ENCODE data around the gene JPH2. TPM values are rescaled to one million over a fixed set of nuclear protein-coding genes. Genes with fewer than 3 reads are reported as not detected.

Gene JPH2
- total RNA-seq, 2 donors from 2014 or later = 169 to 179 TPM

GRCh38 chr20:44072384-44072783, 114.6 kb downstream of the JPH2 start:
- ATAC-seq (ENCODE audit: insufficient number of reproducible peaks, low FRiP score, low read depth) (no peak), DNase-seq (ENCODE audit: low spot score) (no peak)
- Histone ChIP-seq H3K4me3 (no peak overlapping the region), H3K27ac (no peak overlapping the region), H3K4me1 (ENCODE audit: control insufficient read depth in 1 of 2, low read depth in 2 of 2) (peaks cover 14 to 15% of the 10 kb centered on the region in 2 donors), H3K36me3 (no peaks in the 10 kb centered on the region), H3K9me3 (no peaks in the 10 kb centered on the region), H3K27me3 (replicated peaks; ENCODE audit: insufficient read depth) (no peaks in the 10 kb centered on the region)
- TF ChIP-seq CTCF (IDR thresholded peaks at IDR 0.05) = no peak

GRCh38 chr20:44071526-44072111, 115.4 kb downstream of the JPH2 start:
- Histone ChIP-seq H3K4me1 (ENCODE audit: control insufficient read depth in 1 of 2, low read depth in 2 of 2) (peaks cover 14 to 15% of the 10 kb centered on the region in 2 donors), H3K36me3 (no peaks in the 10 kb centered on the region), H3K27ac (no peak overlapping the region), H3K9me3 (no peaks in the 10 kb centered on the region), H3K4me3 (no peak overlapping the region), H3K27me3 (replicated peaks; ENCODE audit: insufficient read depth) (no peaks in the 10 kb centered on the region)
- TF ChIP-seq CTCF (IDR thresholded peaks at IDR 0.05) = no peak
- ATAC-seq (ENCODE audit: insufficient number of reproducible peaks, low FRiP score, low read depth) = no peak
- no peak for DNase-seq (ENCODE audit: low spot score)

- Histone ChIP-seq H3K9me3 (no peaks in the 10 kb centered on the region), H3K27me3 (replicated peaks; ENCODE audit: insufficient read depth) (no peaks in the 10 kb centered on the region), H3K4me3 (no peak overlapping the region), H3K4me1 (ENCODE audit: control insufficient read depth in 1 of 2, low read depth in 2 of 2) (peaks cover 14 to 15% of the 10 kb centered on the region in 2 donors), H3K27ac (no peak overlapping the region), H3K36me3 (no peaks in the 10 kb centered on the region)
- no peak for TF ChIP-seq CTCF (IDR thresholded peaks at IDR 0.05)
- ATAC-seq (ENCODE audit: insufficient number of reproducible peaks, low FRiP score, low read depth) (no peak), DNase-seq (ENCODE audit: low spot score) (no peak)
These were observed 115.9 kb downstream of the JPH2 start for GRCh38 chr20:44071057-44071456.

- H3K27ac ChIP-seq = no peak overlapping the region
- H3K9me3 ChIP-seq = no peaks in the 10 kb centered on the region
- TF ChIP-seq CTCF (IDR thresholded peaks at IDR 0.05) = no peak
- no peaks in the 10 kb centered on the region for H3K27me3 ChIP-seq (replicated peaks; ENCODE audit: insufficient read depth)
- DNase-seq (ENCODE audit: low spot score) (no peak), ATAC-seq (ENCODE audit: insufficient number of reproducible peaks, low FRiP score, low read depth) (no peak)
- H3K36me3 ChIP-seq = no peaks in the 10 kb centered on the region
- peaks cover 14 to 15% of the 10 kb centered on the region in 2 donors for H3K4me1 ChIP-seq (ENCODE audit: control insufficient read depth in 1 of 2, low read depth in 2 of 2)
- no peak overlapping the region for H3K4me3 ChIP-seq
These were observed 116.7 kb downstream of the JPH2 start for GRCh38 chr20:44070139-44070900.

GRCh38 chr20:44069203-44070011, 117.6 kb downstream of the JPH2 start:
- Histone ChIP-seq H3K27ac (no peak overlapping the region), H3K4me1 (ENCODE audit: control insufficient read depth in 1 of 2, low read depth in 2 of 2) (peaks cover 8% of the 10 kb centered on the region in 2 donors), H3K27me3 (replicated peaks; ENCODE audit: insufficient read depth) (no peaks in the 10 kb centered on the region), H3K36me3 (no peaks in the 10 kb centered on the region), H3K4me3 (no peak overlapping the region), H3K9me3 (no peaks in the 10 kb centered on the region)
- no peak for TF ChIP-seq CTCF (IDR thresholded peaks at IDR 0.05)
- DNase-seq (ENCODE audit: low spot score) = no peak
- no peak for ATAC-seq (ENCODE audit: insufficient number of reproducible peaks, low FRiP score, low read depth)

All from thoracic aorta (tissue), 2 donors.